Measurements from ENCODE around the gene CEP43.

Gene CEP43

DNA sequence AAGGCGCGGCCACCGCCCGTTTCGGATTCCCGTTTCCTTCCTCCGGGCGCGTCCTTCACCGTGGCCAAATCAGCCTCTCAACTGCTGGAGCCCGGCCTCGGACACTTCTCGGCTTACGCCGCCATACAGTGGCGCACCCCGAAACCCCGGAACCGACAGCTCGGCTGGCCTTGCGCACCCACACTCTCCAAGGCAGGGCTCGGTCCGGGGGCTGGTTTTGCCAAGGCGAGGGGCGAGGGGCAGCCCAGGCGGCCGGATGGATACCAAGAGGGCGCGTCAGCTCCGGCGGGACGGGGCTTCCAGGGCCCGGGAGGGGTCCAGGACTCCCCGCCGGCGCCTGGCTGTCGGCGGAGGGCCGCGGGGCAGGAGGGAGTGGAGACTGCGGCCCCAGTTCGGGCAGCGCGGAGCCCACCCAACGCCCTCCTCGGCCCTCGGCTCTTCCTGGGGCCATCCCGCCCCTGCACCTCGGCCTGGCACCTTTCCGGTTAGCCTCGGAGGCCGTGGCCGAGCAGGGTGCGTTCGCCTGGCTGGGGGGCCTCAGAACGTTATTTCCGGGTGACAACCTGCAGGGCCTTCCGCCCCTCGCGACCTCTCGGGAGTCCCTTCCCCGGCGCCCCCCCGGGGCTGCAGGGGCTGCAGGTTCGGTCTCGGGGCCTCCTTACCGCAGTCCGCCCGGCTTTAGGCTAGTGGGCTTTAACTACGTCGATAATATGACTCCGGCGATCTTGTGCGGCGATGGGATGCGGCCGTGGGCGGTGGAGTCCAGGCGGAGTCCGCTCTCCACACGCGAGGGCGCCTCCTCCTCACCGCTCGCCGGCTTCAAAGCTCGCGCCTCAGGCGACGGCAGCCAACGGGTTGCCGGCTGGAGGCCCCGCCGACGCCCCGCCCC, 697 bp upstream of the CEP43 start:
- TF ChIP-seq, protein P1, sequence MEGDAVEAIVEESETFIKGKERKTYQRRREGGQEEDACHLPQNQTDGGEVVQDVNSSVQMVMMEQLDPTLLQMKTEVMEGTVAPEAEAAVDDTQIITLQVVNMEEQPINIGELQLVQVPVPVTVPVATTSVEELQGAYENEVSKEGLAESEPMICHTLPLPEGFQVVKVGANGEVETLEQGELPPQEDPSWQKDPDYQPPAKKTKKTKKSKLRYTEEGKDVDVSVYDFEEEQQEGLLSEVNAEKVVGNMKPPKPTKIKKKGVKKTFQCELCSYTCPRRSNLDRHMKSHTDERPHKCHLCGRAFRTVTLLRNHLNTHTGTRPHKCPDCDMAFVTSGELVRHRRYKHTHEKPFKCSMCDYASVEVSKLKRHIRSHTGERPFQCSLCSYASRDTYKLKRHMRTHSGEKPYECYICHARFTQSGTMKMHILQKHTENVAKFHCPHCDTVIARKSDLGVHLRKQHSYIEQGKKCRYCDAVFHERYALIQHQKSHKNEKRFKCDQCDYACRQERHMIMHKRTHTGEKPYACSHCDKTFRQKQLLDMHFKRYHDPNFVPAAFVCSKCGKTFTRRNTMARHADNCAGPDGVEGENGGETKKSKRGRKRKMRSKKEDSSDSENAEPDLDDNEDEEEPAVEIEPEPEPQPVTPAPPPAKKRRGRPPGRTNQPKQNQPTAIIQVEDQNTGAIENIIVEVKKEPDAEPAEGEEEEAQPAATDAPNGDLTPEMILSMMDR (conservative IDR thresholded peaks at IDR 0.05; ENCODE audit: low read length) = no peak
- DNase-seq (ENCODE audit: low read depth) = peak; percentile 5
- peak overlapping the region; percentile 85 for H3K4me3 ChIP-seq (ENCODE audit: low read length)

DNA sequence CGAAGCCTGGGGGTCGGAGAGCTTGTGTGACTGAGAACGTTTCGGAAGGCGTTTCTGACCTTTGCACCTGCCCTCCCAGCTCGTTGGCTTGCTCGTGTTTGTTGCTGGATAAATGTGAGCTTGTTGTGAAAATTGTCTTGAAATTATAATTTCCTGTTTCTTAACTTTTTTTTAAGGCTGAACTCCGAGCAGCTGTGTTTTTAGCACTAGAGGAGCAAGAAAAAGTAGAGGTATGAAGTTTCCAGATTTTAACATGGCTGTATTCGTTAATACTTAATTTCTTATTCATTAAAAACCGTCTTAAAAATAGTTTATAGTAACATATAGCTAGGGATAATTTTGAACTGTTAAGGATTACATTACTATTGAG, 672 bp downstream of the CEP43 start:
- no peak for DNase-seq (ENCODE audit: low read depth)
- TF ChIP-seq, protein P1 (conservative IDR thresholded peaks at IDR 0.05; ENCODE audit: low read length) = no peak
- peak overlapping the region; percentile 85 for H3K4me3 ChIP-seq (ENCODE audit: low read length)

DNA sequence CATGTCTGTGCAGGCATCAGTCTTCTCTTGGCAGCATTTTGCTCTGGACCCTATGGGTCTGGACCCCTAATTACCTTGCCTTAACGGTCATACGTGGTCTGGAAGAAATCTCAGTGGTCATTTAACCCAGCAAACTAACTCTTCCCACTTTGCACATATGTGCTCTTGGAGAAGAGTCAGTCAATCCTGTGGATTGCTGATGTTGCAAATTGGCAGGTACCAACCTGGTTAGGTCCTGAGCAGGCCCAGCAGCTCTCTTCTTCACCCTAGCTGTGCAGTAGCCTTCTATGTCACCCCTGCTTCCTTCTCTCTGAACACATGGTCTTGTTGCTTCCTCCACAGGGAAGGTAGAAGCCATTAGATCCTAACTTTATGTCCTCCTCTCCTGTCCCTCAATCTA, 1.6 kb downstream of the CEP43 start:
- TF ChIP-seq, protein P1 (conservative IDR thresholded peaks at IDR 0.05; ENCODE audit: low read length) = no peak
- H3K4me3 ChIP-seq (ENCODE audit: low read length) = peak overlapping the region; percentile 2; the same call in 1 of the 2 replicates
- no peak for DNase-seq (ENCODE audit: low read depth)

DNA sequence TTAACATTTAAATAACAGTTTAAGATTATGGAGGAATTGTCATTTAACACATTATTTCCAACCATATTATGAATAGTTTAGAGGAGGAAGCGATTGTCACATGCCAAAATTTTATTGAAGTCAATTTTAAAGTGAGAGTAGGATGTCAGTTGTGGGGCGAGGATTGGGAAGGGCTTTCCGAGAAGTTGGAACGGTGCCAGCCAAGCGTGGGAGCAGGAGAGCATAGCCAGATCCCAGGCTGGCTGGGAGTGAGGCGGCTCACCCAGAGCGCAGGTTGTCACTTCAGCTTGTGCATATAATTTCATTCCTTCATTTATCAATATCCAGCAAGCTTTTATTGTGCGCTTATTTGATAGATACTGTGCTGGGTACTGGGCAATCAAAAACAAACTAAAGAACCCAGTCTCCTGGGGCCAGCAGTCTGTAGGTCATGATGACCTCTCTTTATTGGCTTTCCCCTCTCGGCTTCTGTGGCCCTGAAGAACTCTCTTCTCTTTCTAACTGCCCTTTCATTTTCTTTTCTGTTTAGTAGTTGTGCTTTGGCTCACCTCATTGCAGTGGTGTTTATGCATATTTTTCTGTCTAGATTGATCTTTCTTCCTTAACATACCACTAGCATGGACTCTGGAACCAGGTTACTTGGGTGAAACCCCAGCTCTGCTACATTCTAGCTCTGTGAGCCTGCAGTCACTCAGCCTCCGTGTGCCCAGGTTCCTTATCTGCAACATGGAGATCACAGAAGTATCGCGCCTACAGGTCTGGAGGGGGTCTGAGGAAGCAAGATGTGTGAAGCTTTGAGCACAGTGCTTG, 6.4 kb downstream of the CEP43 start:
- DNase-seq (ENCODE audit: low read depth) = no peak
- TF ChIP-seq, protein P1 (conservative IDR thresholded peaks at IDR 0.05; ENCODE audit: low read length) = no peak
- no peak overlapping the region for H3K4me3 ChIP-seq (ENCODE audit: low read length)

DNA sequence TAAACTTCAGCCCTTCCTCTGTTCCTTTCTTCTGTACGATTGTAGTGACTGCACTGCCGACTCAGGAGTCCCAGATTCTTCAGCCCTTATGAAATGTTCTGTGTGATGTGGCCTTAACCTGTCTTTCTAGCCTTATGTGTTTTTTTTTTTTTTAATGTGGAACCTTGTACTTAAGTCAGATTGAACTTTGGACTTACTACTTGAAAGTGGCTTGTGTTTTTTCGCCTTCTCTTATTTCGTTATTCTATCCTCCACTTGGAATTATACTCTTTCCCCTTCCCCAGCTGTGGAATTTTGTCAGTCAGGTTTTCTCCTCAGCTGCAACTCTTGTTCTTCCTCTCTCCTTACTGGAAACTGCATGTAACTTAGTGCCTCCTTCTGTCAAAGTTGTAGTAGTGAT, 8.8 kb downstream of the CEP43 start:
- H3K4me3 ChIP-seq (ENCODE audit: low read length) = no peak overlapping the region
- DNase-seq (ENCODE audit: low read depth) = no peak
- TF ChIP-seq, protein P1 (conservative IDR thresholded peaks at IDR 0.05; ENCODE audit: low read length) = no peak

DNA sequence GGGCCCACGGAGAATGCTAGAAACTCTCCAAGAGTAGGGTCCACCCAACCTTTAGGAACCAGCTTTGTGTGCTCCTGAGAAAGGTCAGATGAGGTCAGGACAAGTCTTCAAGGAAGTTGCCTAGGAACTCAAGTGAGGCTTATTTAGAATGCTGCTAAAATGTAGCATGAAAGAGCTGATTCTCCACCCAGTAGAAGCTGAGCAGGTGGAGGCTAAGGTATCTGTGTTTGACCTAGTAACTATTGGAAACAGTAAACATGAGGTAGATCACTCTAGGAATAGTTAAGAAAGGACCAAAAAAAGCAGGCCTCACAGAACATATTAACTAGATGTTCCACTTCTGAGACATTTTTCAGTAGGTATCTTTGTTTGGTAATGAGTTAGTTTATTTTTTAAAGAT, 13.9 kb downstream of the CEP43 start:
- DNase-seq (ENCODE audit: low read depth) = no peak
- TF ChIP-seq, protein P1 (conservative IDR thresholded peaks at IDR 0.05; ENCODE audit: low read length) = no peak
- H3K4me3 ChIP-seq (ENCODE audit: low read length) = no peak overlapping the region

All from AG10803 (cell line).